HG02943 (cell line): ENCODE measurements around the gene DOLK.
"Not testable (repeated sequence)": the region's sequence is repeated elsewhere in the genome, so short reads cannot be mapped to it uniquely, and the experiment has no call there.

Experiments used
- ATAC-seq: cut with Tn5 transposase; IDR thresholded peaks from one replicate; pipeline ENCODE4 v1.9.1; 2021; ENCODE audit warnings: mild to moderate bottlenecking, low read depth, moderate library complexity; ENCODE audit not compliant: unreplicated experiment

Gene DOLK

GRCh38 chr9:128947527-128948301, at the start of gene DOLK, which contains the start of gene NUP188:
TSS of gene DOLK (minus strand) at chr9:128947603. CDS start at chr9:128947303, 300 bp downstream.
TSS of gene NUP188 (plus strand) at chr9:128947699. CDS start at chr9:128947720, 21 bp downstream.
- peak; percentile 71 for ATAC-seq

- ATAC-seq, result no peak
Measured at GRCh38 chr9:128995791-128996190, 48.4 kb upstream of the DOLK start.

DNA sequence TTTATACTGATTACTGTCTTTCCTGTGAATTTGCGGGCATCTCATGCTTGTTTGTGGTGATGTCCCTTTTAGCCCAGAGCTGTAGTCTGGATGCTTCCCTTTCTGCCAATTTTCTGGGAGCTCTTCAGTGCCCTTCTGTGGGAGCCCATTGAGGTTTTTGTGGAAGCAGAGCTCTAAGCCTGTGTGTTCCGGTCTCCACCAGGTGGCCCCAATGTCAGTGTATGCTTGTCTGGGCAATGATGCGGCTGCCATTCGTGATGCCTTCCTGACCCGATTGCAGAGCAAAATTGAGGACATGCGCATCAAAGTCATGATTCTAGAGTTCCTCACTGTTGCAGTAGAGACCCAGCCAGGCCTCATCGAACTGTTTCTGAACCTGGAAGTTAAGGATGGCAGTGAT, 45.6 kb upstream of the DOLK start:
- no peak for ATAC-seq

DNA sequence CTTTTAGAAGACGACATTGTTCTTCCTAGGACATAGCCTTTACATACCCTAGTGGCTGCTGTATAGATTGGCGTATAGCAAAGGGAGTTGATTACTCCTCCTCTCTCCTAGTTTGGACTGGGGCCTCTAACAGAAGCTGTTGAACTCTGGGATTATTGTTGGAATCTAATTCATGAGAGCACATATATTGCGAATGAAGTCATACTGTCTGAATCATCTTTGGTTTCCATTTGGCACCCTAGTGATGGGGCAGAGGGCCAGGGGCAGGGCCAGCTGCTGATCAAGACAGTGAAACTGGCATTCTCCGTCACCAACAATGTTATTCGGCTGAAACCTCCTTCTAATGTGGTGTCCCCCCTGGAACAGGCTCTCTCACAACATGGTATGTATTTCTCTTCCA, 40.4 kb upstream of the DOLK start:
- ATAC-seq, result no peak

DNA sequence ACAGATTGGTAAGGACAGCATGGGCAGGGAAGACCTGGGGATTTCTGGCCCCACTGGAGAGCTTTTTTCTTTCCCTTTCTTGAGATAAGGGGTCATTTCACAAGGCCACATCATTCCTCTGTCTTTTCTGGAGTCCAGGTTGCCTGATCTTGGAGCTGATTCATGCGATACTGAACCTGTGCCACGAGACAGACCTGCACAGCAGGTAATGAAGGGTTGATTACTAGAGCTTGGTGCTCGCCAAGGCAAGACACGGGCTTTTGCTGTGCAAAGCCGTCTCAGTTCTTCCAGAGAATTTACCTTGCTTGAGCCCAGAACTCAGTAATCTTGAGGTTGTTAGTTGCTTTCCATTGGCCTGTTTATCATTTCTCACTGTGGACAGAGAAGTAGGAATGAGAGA, 39.3 kb upstream of the DOLK start:
- ATAC-seq, result no peak

DNA sequence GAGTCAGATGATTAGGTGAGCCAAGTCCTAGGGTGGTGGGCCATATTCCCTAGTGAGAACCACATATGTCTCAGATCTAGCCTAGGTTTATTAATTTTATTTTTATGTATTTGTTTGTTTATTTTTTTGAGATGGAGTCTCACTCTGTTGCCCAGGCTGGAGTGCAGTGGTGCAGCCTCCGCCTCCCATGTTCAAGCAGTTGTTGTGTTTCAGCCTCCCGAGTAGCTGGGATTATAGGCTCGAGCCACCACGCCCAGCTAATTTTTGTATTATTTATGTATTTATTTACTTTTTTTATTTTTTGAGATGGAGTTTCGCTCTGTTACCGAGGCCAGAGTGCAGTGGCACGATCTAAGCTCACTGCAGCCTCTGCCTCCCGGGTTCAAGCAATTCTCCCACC, 36.1 kb upstream of the DOLK start:
- ATAC-seq, result no peak

- no peak for ATAC-seq
Measured at GRCh38 chr9:128979111-128979510, 31.7 kb upstream of the DOLK start.

- no peak for ATAC-seq
Measured at GRCh38 chr9:128972956-128973355, 25.6 kb upstream of the DOLK start.

- no peak for ATAC-seq
Measured at GRCh38 chr9:128969491-128969890, 22.1 kb upstream of the DOLK start.

DNA sequence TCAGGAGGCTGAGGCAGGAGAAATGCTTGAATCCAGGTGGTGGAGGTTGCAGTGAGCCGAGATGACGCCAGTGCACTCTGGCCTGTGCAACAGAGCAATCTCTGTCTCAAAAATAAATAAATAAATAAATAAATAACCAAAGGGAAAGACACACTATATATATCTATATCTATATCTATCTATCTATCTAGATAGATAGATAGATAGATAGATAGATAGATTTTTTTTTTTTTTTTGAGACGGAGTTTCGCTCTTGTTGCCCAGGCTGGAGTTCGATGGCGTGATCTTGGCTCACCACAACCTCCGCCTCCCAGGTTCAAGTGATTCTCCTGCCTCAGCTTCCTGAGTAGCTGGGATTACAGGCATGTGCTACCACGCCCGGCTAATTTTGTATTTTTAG, 14.0 kb upstream of the DOLK start:
- ATAC-seq, result not testable (repeated sequence)

DNA sequence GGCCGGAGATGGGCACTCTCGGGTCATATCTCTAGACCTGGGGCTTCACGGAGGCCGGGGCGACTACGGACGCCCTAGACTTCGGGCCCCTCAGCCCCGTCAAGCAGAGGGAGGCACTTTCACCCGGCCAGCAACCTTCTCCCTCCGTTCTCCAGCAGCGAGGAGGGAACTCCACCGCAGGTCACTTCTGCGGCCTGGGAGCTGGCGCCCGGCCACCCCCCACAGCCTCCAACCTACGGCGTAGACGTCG, 201 bp downstream of the DOLK start:
- peak; percentile 29 for ATAC-seq

DNA sequence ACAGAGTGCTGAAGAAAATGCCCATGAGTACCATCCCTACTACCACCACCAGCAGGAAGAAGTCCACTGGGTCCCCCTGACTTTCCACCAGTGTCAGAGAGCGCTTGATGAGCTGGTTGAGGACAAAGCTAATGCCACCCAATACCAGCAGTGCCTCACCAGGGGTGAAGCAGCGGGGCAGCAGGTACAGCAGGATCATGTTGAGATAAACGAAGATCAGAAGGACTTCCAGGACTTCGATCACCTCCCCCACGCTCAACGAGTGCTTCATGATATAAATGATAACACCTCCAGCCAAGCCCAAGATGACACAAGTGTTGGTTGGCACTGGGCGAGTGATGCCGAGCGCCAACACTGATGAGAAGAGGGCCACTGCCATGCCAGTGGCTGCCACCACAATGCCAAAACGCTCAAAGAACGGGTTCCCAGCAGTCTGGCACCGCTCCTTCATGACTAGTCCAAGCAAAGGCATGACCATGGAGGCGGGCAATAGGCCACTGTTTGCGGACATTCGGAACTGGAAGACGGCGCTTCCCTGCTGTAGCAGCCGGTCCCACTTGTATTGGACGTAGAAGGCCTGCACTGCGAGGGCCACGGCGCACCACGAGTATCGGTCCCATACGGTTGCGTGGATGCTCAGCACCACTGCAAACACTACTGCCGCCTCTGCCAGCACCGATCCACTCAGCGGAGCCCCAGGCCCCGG, 679 bp downstream of the DOLK start:
- ATAC-seq, result peak; percentile 3

- ATAC-seq, result no peak
Measured at GRCh38 chr9:128945798-128946501, 1.5 kb downstream of the DOLK start.

DNA sequence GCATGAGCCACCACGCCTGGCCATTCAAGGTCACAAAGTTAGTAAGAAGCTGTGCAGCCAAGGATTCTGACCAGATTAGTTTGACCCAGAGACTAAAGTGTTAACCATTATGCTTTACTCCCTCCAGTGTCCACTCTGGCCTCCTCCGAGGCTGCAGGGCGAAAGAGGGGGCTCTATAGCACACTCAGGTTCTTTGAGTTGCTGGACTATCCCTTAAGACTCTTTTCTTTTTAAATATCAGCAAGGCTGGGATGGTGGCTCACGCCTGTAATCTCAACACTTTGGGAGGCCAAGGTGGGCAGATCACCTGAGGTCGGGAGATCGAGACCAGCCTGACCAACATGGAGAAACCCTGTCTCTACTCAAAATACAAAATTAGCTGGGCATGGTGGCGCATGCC, 2.4 kb downstream of the DOLK start:
- not testable (repeated sequence) for ATAC-seq

GRCh38 chr9:128943832-128944620, 3.4 kb downstream of the DOLK start:
- ATAC-seq, result no peak

DNA sequence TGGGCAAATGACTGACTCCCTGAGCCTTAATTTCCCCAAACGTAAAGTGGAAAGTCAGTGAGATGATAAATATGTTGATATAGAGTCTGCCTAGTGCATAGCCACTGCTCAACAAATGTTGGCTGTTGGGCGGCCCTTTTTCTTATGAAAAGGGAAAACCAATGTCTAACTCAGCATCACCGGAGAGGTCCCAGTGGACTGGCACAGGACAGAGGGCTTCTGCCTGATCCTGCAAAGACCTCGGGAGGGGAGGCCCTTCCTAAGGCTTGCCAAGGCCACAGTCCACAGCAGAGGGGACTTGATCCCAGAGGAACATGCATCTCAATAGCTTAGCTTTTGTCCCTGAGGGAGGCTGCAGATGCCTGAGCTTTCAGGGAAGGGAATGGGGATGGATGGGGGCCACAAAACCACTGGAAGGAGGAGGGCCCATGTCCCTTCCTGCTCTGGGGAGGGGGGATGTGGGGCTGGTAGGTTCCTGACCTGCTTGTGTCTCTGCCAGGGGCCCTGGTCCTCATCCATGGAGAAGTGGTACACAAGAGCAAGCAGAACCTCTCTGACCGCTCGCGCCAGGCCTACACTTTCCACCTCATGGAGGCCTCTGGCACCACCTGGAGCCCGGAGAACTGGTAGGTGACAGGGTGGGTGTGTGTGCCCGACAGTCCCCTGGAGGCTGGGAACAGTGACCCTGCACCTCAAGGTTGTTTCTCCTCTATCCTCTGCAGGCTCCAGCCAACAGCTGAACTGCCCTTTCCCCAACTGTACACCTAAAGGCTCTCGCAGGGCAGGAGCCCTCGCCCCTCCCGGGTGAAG, 6.3 kb downstream of the DOLK start:
- no peak for ATAC-seq

DNA sequence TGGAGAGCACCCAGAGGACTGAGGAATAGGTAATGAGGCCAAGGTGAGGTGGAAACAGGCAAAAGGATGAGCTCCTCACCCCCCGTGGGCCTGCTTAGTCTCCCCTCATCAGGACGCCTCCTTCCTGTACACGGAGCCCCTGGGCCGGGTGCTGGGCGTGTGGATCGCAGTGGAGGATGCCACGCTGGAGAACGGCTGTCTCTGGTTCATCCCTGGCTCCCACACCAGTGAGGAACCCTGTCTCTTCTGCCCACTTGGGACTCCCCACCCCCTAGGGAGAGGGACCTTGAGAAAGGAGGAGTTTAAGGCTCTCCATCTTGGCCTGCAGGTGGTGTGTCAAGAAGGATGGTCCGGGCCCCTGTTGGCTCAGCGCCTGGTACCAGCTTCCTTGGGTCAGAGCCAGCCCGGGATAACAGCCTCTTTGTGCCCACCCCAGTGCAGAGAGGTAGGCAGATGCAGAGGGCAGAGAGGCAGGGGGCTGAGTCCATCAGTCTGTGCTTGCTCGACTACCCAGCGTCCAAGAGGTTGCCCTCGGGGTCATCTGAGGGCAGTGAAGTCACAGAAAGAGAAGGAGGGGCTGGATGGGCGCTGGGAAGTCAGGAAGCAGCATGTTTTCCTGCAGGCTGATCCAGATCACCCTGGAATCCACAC, 7.0 kb downstream of the DOLK start:
- ATAC-seq, result no peak

- ATAC-seq, result no peak
Measured at GRCh38 chr9:128937310-128938165, 9.9 kb downstream of the DOLK start.
